ENCODE measurements around the gene SH3RF3. TPM values are rescaled to one million over a fixed set of nuclear protein-coding genes. Genes with fewer than 3 reads are reported as not detected.
"Not testable (repeated sequence)": the region's sequence is repeated elsewhere in the genome, so short reads cannot be mapped to it uniquely, and the experiment has no call there.

The SH3RF3 gene
- total and polyA plus RNA-seq, 4 experiments from 2014 or later: 0.26 to 2.2 (median 2.1) TPM; not detected in 1

GRCh38 chr2:109117780-109118179, 11.2 kb upstream of the SH3RF3 start:
- DNase-seq: no peak
- Mint-ChIP-seq H3K4me1 (peaks cover 0 to 6% (median 1%) of the 10 kb centered on the region in 4 donors), H3K9me3 (peaks cover 0 to 4% (median 0%) of the 10 kb centered on the region in 8 donors), H3K27me3 (peaks cover 9 to 11% of the 10 kb centered on the region in 2 donors), H3K36me3 (no peaks in the 10 kb centered on the region), H3K27ac (no peak overlapping the region), H3K4me3 (peak overlapping the region in 1 of 8 donors; percentile 25)
- intact Hi-C loops (cut with micrococcal nuclease): no loop called here
- no peaks in the 10 kb centered on the region for H3K9me3 ChIP-seq (ENCODE audit: control insufficient read depth in 1 of 2, low read length in 2 of 2)
- H3K4me1 ChIP-seq (ENCODE audit: insufficient read depth, low read length): no peaks in the 10 kb centered on the region
- ChIA-PET CTCF (ENCODE audit: partially characterized antibody) (interaction anchor here (2.5 kb wide), 1 partner anchor 10 kb away, joined by 6 read pairs; no protein-coding TSS in a partner anchor), POLR2A (ENCODE audit: partially characterized antibody) (interaction anchor here (0.9 kb wide), 1 partner anchor 86 kb away, joined by 3 read pairs; no protein-coding TSS in a partner anchor)
- no peak overlapping the region for H3K4me3 ChIP-seq (ENCODE audit: low read length in 2 of 2)
- no peak overlapping the region for H3K27ac ChIP-seq (ENCODE audit: low read depth, low read length)
- peaks cover 3% of the 10 kb centered on the region for H3K27me3 ChIP-seq (ENCODE audit: insufficient read depth, low read length)
- H3K36me3 ChIP-seq (ENCODE audit: insufficient read depth, low read length): no peaks in the 10 kb centered on the region

GRCh38 chr2:109118321-109118720, 10.7 kb upstream of the SH3RF3 start:
- Mint-ChIP-seq H3K36me3 (no peaks in the 10 kb centered on the region), H3K27me3 (peaks cover 10 to 11% of the 10 kb centered on the region in 2 donors), H3K4me1 (peaks cover 0 to 6% (median 1%) of the 10 kb centered on the region in 4 donors), H3K9me3 (peaks cover 0 to 4% (median 0%) of the 10 kb centered on the region in 8 donors), H3K4me3 (no peak overlapping the region), H3K27ac (no peak overlapping the region)
- Histone ChIP-seq H3K36me3 (ENCODE audit: insufficient read depth, low read length) (no peaks in the 10 kb centered on the region), H3K9me3 (ENCODE audit: control insufficient read depth in 1 of 2, low read length in 2 of 2) (no peaks in the 10 kb centered on the region), H3K27me3 (ENCODE audit: insufficient read depth, low read length) (peaks cover 3% of the 10 kb centered on the region), H3K27ac (ENCODE audit: low read depth, low read length) (no peak overlapping the region), H3K4me3 (ENCODE audit: low read length in 2 of 2) (no peak overlapping the region), H3K4me1 (ENCODE audit: insufficient read depth, low read length) (no peaks in the 10 kb centered on the region)
- POLR2A ChIA-PET (ENCODE audit: partially characterized antibody): interaction anchor here (0.9 kb wide), 1 partner anchor 87 kb away, joined by 3 read pairs; no protein-coding TSS in a partner anchor
- intact Hi-C loops (cut with micrococcal nuclease): no loop called here
- CTCF ChIA-PET (ENCODE audit: partially characterized antibody): interaction anchor here (2.5 kb wide), 1 partner anchor 9 kb away, joined by 6 read pairs; no protein-coding TSS in a partner anchor
- DNase-seq: no peak

GRCh38 chr2:109120166-109120565, 8.8 kb upstream of the SH3RF3 start:
- CTCF ChIA-PET (ENCODE audit: partially characterized antibody): no interaction called here
- no peak for DNase-seq
- no peak overlapping the region for H3K27ac Mint-ChIP-seq
- Histone ChIP-seq H3K9me3 (ENCODE audit: control insufficient read depth in 1 of 2, low read length in 2 of 2) (no peaks in the 10 kb centered on the region), H3K27ac (ENCODE audit: low read depth, low read length) (no peak overlapping the region), H3K27me3 (ENCODE audit: insufficient read depth, low read length) (peaks cover 3% of the 10 kb centered on the region), H3K4me1 (ENCODE audit: insufficient read depth, low read length) (no peaks in the 10 kb centered on the region), H3K36me3 (ENCODE audit: insufficient read depth, low read length) (no peaks in the 10 kb centered on the region), H3K4me3 (ENCODE audit: low read length in 2 of 2) (no peak overlapping the region)
- POLR2A ChIA-PET (ENCODE audit: partially characterized antibody): no interaction called here
- no peak overlapping the region for H3K4me3 Mint-ChIP-seq
- peaks cover 12 to 17% of the 10 kb centered on the region in 2 donors for H3K27me3 Mint-ChIP-seq
- H3K9me3 Mint-ChIP-seq: peaks cover 0 to 4% (median 0%) of the 10 kb centered on the region in 8 donors
- intact Hi-C loops (cut with micrococcal nuclease): no loop called here
- peaks cover 0 to 6% (median 1%) of the 10 kb centered on the region in 4 donors for H3K4me1 Mint-ChIP-seq
- no peaks in the 10 kb centered on the region for H3K36me3 Mint-ChIP-seq

DNA sequence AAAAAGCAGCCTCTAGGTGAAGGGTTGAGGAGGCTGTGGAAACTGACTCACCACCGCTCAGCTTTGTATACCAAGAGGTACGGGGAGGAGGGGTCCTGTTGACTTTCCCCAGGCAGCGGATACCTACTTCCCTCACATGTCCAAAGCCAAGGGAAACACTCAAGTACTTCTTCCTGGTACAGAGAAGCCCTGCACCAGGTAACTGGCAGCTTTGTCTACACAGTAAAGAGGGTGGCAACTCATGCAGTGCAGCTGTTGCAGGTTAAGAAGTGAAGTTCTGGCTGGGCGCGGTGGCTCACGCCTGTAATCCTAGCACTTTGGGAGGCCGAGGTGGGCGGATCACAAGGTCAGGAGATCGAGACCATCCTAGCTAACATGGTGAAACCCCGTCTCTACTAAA, 8.3 kb upstream of the SH3RF3 start:
- H3K36me3 Mint-ChIP-seq; CTCF ChIA-PET (ENCODE audit: partially characterized antibody); H3K9me3 Mint-ChIP-seq; H3K4me1 Mint-ChIP-seq; H3K27ac ChIP-seq (ENCODE audit: low read depth, low read length); H3K4me3 ChIP-seq (ENCODE audit: low read length in 2 of 2); H3K36me3 ChIP-seq (ENCODE audit: insufficient read depth, low read length); intact Hi-C loops (cut with micrococcal nuclease); DNase-seq; H3K27ac Mint-ChIP-seq; H3K4me1 ChIP-seq (ENCODE audit: insufficient read depth, low read length); H3K4me3 Mint-ChIP-seq; H3K27me3 ChIP-seq (ENCODE audit: insufficient read depth, low read length); H3K9me3 ChIP-seq (ENCODE audit: control insufficient read depth in 1 of 2, low read length in 2 of 2): not testable (repeated sequence)
- H3K27me3 Mint-ChIP-seq: peaks cover 12 to 20% of the 10 kb centered on the region in 2 donors
- POLR2A ChIA-PET (ENCODE audit: partially characterized antibody): interaction anchor here (0.6 kb wide), 1 partner anchor 94 kb away, joined by 3 read pairs; no protein-coding TSS in a partner anchor

- Histone ChIP-seq H3K27me3 (ENCODE audit: insufficient read depth, low read length) (peaks cover 9% of the 10 kb centered on the region), H3K4me1 (ENCODE audit: insufficient read depth, low read length) (peaks cover 10% of the 10 kb centered on the region), H3K27ac (ENCODE audit: low read depth, low read length) (no peak overlapping the region), H3K36me3 (ENCODE audit: insufficient read depth, low read length) (no peaks in the 10 kb centered on the region), H3K9me3 (ENCODE audit: control insufficient read depth in 1 of 2, low read length in 2 of 2) (no peaks in the 10 kb centered on the region), H3K4me3 (ENCODE audit: low read length in 2 of 2) (no peak overlapping the region)
- ChIA-PET POLR2A (ENCODE audit: partially characterized antibody) (interaction anchor here (1.1 kb wide), 1 partner anchor 56 kb away, joined by 3 read pairs; no protein-coding TSS in a partner anchor), CTCF (ENCODE audit: partially characterized antibody) (interaction anchor here (2.7 kb wide), 1 partner anchor 386 kb away, joined by 14 read pairs; no protein-coding TSS in a partner anchor)
- Mint-ChIP-seq H3K4me1 (peaks cover 2 to 5% (median 4%) of the 10 kb centered on the region in 4 donors), H3K9me3 (no peaks in the 10 kb centered on the region), H3K27ac (no peak overlapping the region), H3K4me3 (no peak overlapping the region), H3K36me3 (no peaks in the 10 kb centered on the region), H3K27me3 (peaks cover 23 to 35% of the 10 kb centered on the region in 2 donors)
- no peak for DNase-seq
- intact Hi-C loops (cut with micrococcal nuclease): no loop called here
Observed at GRCh38 chr2:109123586-109124201, 5.3 kb upstream of the SH3RF3 start.

DNA sequence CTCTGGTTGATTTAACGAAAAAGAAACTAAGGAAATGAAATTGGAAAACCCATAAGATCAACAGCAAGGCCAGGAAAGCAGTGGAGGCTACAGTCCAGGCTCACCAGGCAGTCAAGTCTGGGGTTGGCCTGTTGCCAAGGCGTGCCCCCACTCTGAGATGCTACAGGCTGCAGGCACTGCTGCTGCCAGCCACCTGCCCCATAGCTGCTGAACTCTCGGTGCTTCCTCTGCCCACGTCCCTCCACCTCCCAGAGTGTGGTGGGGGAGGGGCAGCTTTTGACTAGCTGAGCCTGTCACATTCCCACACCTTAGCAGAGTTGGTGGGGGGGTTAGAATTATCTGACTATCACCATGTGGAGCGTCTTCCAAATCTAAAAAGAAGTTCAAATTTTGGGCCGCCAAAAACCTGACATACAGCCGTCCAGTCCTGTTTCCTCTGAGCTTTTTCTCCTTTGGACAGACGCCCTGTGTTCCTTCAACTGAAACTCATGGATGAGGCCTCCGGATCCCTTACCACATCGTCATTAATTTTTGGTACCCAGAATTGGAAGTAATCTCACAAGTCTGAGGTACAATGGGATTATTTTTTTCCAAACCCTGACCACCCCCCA, 3.9 kb upstream of the SH3RF3 start:
- peaks cover 4 to 7% (median 6%) of the 10 kb centered on the region in 4 donors for H3K4me1 Mint-ChIP-seq
- no peaks in the 10 kb centered on the region for H3K36me3 Mint-ChIP-seq
- no peak for DNase-seq
- H3K27ac ChIP-seq (ENCODE audit: low read depth, low read length): no peak overlapping the region
- H3K9me3 ChIP-seq (ENCODE audit: control insufficient read depth in 1 of 2, low read length in 2 of 2): no peaks in the 10 kb centered on the region
- peaks cover 5% of the 10 kb centered on the region for H3K27me3 ChIP-seq (ENCODE audit: insufficient read depth, low read length)
- H3K4me3 Mint-ChIP-seq: no peak overlapping the region
- H3K27ac Mint-ChIP-seq: no peak overlapping the region
- H3K4me1 ChIP-seq (ENCODE audit: insufficient read depth, low read length): peaks cover 15% of the 10 kb centered on the region
- no peaks in the 10 kb centered on the region for H3K9me3 Mint-ChIP-seq
- ChIA-PET POLR2A (ENCODE audit: partially characterized antibody) (no interaction called here), CTCF (ENCODE audit: partially characterized antibody) (interaction anchor here (1.1 to 4.5 kb wide), 2 partner anchors 9 to 386 kb away, joined by 5 to 38 read pairs; no protein-coding TSS in a partner anchor)
- H3K4me3 ChIP-seq (ENCODE audit: low read length in 2 of 2): no peak overlapping the region
- intact Hi-C loops (cut with micrococcal nuclease): no loop called here
- H3K27me3 Mint-ChIP-seq: peaks cover 19 to 34% of the 10 kb centered on the region in 2 donors
- no peaks in the 10 kb centered on the region for H3K36me3 ChIP-seq (ENCODE audit: insufficient read depth, low read length)
